ENCODE results near the gene GALNT12. TPM values are rescaled to one million over a fixed set of nuclear protein-coding genes. Genes with fewer than 3 reads are reported as not detected.

GALNT12 gene
- total and polyA plus RNA-seq, 4 donors, result 0.16 to 1.4 (median 0.25) TPM; not detected in 1

DNA sequence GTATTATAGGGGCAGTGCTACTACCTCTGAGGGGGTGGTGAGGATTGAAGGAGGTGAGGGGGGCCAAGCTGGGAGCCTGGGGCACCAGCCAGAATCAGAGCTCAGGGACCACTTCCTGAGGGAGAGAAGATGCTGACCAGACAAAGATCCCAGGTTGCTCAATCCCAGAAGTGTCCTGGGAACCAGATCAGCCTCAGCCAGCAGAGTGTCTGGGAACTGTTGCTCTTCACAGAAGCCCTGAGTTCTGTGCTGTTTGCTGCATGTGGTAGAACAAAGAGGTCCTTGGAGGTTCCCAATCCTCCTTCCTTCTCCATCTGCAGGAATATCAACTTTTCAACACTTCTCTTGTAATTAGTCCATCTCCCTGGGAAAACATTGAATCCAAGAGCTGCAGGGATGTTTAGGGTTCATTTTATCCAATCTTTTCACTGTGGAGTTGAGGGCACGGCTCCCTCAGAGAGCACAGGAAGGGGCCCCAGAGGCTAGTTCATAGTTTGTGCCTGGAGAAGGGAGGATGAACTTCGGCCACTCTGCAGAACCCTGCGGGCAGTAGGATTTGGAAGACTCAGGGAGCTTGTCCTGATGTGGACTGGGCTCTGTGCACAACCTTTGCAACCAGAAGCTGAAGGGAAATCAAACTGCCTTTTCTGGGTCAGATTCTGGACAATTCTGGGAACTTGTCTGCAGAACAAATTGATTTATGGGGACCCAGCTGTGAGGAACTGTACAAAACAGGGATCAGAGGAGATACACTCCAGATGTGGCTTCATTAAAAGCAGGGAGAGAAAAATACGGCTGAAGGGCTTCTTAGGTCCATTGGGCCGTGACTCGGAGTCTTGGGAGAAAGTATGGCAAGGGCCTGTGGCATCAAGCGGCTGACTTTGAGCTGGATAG is 57.1 kb downstream of the GALNT12 start:
- no peaks in the 10 kb centered on the region for H3K27me3 ChIP-seq (ENCODE audit: control insufficient read depth in 4 of 4, insufficient read depth in 4 of 4, low read length in 3 of 4)
- H3K9ac ChIP-seq (ENCODE audit: low read depth in 1 of 2, low read length in 2 of 2), result no peak overlapping the region
- peaks cover 0 to 9% (median 3%) of the 10 kb centered on the region in 4 donors for H3K9me3 ChIP-seq (ENCODE audit: control insufficient read depth in 4 of 4, low read length in 3 of 4)
- no peak overlapping the region for H3K27ac ChIP-seq (ENCODE audit: low read depth in 1 of 2, low read length in 2 of 2)
- no peak for DNase-seq (ENCODE audit: low spot score)
- TF ChIP-seq, protein P1, sequence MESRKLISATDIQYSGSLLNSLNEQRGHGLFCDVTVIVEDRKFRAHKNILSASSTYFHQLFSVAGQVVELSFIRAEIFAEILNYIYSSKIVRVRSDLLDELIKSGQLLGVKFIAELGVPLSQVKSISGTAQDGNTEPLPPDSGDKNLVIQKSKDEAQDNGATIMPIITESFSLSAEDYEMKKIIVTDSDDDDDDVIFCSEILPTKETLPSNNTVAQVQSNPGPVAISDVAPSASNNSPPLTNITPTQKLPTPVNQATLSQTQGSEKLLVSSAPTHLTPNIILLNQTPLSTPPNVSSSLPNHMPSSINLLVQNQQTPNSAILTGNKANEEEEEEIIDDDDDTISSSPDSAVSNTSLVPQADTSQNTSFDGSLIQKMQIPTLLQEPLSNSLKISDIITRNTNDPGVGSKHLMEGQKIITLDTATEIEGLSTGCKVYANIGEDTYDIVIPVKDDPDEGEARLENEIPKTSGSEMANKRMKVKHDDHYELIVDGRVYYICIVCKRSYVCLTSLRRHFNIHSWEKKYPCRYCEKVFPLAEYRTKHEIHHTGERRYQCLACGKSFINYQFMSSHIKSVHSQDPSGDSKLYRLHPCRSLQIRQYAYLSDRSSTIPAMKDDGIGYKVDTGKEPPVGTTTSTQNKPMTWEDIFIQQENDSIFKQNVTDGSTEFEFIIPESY (IDR thresholded peaks at IDR 0.05), result no peak
- TF ChIP-seq GABPA (IDR thresholded peaks at IDR 0.05 in 1 of 2, conservative IDR thresholded peaks at IDR 0.05 in 1 of 2) (no peak), RAD21 (IDR thresholded peaks at IDR 0.05) (no peak), ATF3 (IDR thresholded peaks at IDR 0.05) (no peak), NR2F2 (IDR thresholded peaks at IDR 0.05) (no peak), HNF4A (conservative IDR thresholded peaks at IDR 0.05) (no peak), SP1 (IDR thresholded peaks at IDR 0.05) (no peak), HNF4G (IDR thresholded peaks at IDR 0.05) (no peak), FOXA2 (IDR thresholded peaks at IDR 0.05) (no peak), TAF1 (conservative IDR thresholded peaks at IDR 0.05) (no peak), MAX (IDR thresholded peaks at IDR 0.05) (no peak), RXRA (IDR thresholded peaks at IDR 0.05) (no peak), FOXA1 (IDR thresholded peaks at IDR 0.05) (no peak), CTCF (IDR thresholded peaks at IDR 0.05; ENCODE audit: low read depth, low read length, missing input control) (no peak), REST (IDR thresholded peaks at IDR 0.05) (no peak), JUND (IDR thresholded peaks at IDR 0.05) (no peak), EGR1 (IDR thresholded peaks at IDR 0.05; ENCODE audit: low read depth in 2 of 2) (no peak), YY1 (IDR thresholded peaks at IDR 0.05) (no peak)
- WGBS, result 91% methylated on average over 7 of the region's 7 CpGs
- H3K4me3 ChIP-seq (ENCODE audit: low read depth in 1 of 3, low read length in 3 of 3), result no peak overlapping the region
- peaks cover 0 to 3% (median 0%) of the 10 kb centered on the region in 4 donors for H3K4me1 ChIP-seq (ENCODE audit: control insufficient read depth in 4 of 4, insufficient read depth in 4 of 4, low read length in 3 of 4)
- H3K36me3 ChIP-seq (ENCODE audit: control insufficient read depth in 4 of 4, insufficient read depth in 3 of 4, low read depth in 1 of 4, low read length in 3 of 4), result no peaks in the 10 kb centered on the region
